GM12878 (cell line): ENCODE results near the gene ZNF385C. TPM values are rescaled to one million over a fixed set of nuclear protein-coding genes. Genes with fewer than 3 reads are reported as not detected.

ENCODE experiments used
- ATAC-seq: fragments of 200-7000 bp; cut with Tn5 transposase; 3 replicates; pipeline ENCODE4 v1.9.1; 2020; ENCODE audit warnings: mild to moderate bottlenecking, moderate library complexity
- BruUV-seq: library from RNA; stranded (reverse); fragments of 400-500 nt; replicated peaks from 2 replicates; lab custom pipeline; 2021; lab: Mats Ljungman, UMichigan
- CTCF ChIA-PET: fragments of 300-600 bp; sonication (Branson Sonifier 250); formaldehyde crosslinking; extraction: SDS; loops from one replicate; lab custom pipeline; 2021; ENCODE audit warnings: inconsistent platforms; lab: Yijun Ruan, JAX
- POLR2A ChIA-PET: fragments of 350-600 bp; formaldehyde crosslinking; extraction: SDS; loops from one replicate; lab custom pipeline; 2021; ENCODE audit warnings: inconsistent platforms; lab: Charles Lee
- RAD21 ChIA-PET: fragments of 300-600 bp; sonication (Branson Sonifier 250); formaldehyde crosslinking; loops from one replicate; lab custom pipeline; 2023; ENCODE audit warnings: antibody characterized with exemption; ENCODE audit not compliant: unreplicated experiment; lab: Charles Lee
- SMC1A ChIA-PET: fragments of 300-600 bp; sonication (Branson Sonifier 250); formaldehyde crosslinking; loops from one replicate; lab custom pipeline; 2023; ENCODE audit not compliant: unreplicated experiment, uncharacterized antibody; lab: Charles Lee
- DNase-seq: peaks from one replicate; pipeline ENCODE4 v3.0.0-alpha.2; 2011; ENCODE audit warnings: low read depth, low spot score
- FAIRE-seq: peaks from 3 replicates; lab custom pipeline; 2011; peaks lifted over from hg19 to GRCh38; lab: Jason Lieb, UNC
- H2AFZ ChIP-seq: 2 replicates; pipeline ENCODE4 v1.6.0; 2011; ENCODE audit warnings: low read depth, low read length, control low read depth; ENCODE audit not compliant: control insufficient read depth
- H3K27ac ChIP-seq: 2 replicates; pipeline ENCODE4 v1.5.1; 2011; ENCODE audit warnings: control low read depth; ENCODE audit not compliant: control insufficient read depth, insufficient read depth
- H3K27me3 ChIP-seq, 2 experiments: replicated peaks in 1 of 2; 2 replicates each; pipeline versions ENCODE4 v1.6.0 to v1.6.1; 2011; ENCODE audit warnings: low read length in 1 of 2; ENCODE audit not compliant: control insufficient read depth in 2 of 2, insufficient read depth in 2 of 2
- H3K36me3 ChIP-seq, 2 experiments: 2 replicates each; pipeline ENCODE4 v1.5.1; 2011; ENCODE audit warnings: low read length in 1 of 2; ENCODE audit not compliant: control insufficient read depth in 2 of 2, insufficient read depth in 2 of 2
- H3K4me1 ChIP-seq: 2 replicates; pipeline ENCODE4 v1.6.1; 2011; ENCODE audit warnings: mild to moderate bottlenecking, low read length, moderate library complexity, mixed read lengths; ENCODE audit not compliant: control insufficient read depth, insufficient read depth
- H3K4me2 ChIP-seq: 2 replicates; pipeline ENCODE4 v1.6.0; 2011; ENCODE audit warnings: control low read depth; ENCODE audit not compliant: control insufficient read depth, insufficient read depth
- H3K4me3 ChIP-seq: fragments of 200-600 bp; sonication (generic); 2 replicates; pipeline ENCODE4 v1.5.1; 2016
- H3K79me2 ChIP-seq: 2 replicates; pipeline ENCODE4 v1.6.0; 2011; ENCODE audit warnings: low read length; ENCODE audit not compliant: control insufficient read depth, insufficient read depth
- H3K9ac ChIP-seq: 2 replicates; pipeline ENCODE4 v1.8.0; 2011; ENCODE audit warnings: low read length, control low read depth, mixed read lengths; ENCODE audit not compliant: control insufficient read depth, insufficient read depth
- H3K9me3 ChIP-seq: replicated peaks from 3 replicates; pipeline ENCODE4 v1.5.1; 2011; ENCODE audit warnings: mild to moderate bottlenecking, low read length; ENCODE audit not compliant: control insufficient read depth, insufficient read depth
- H4K20me1 ChIP-seq: 2 replicates; pipeline ENCODE4 v1.6.0; 2011; ENCODE audit not compliant: control insufficient read depth, insufficient read depth
- CBX3 ChIP-seq: fragments of 200-600 bp; sonication (generic); IDR thresholded peaks from 2 replicates; pipeline ENCODE4 v1.6.1; 2016; ENCODE audit warnings: low read depth, borderline replicate concordance
- HSF1 ChIP-seq: fragments of 150-350 bp; IDR thresholded peaks from 2 replicates; pipeline ENCODE4 v1.6.1; 2014; ENCODE audit warnings: mild to moderate bottlenecking, low read depth, low read length
- NBN ChIP-seq: fragments of 450-650 bp; IDR thresholded peaks from 2 replicates; pipeline ENCODE4 v1.6.1; 2016
- NRF1 ChIP-seq: conservative IDR thresholded peaks from 2 replicates; pipeline ENCODE4 v1.6.1; 2011; ENCODE audit warnings: mild to moderate bottlenecking, low read depth, low read length, improper control_type of control experiment
- POLR2AphosphoS2 ChIP-seq: IDR thresholded peaks from 2 replicates; pipeline ENCODE4 v1.6.1; 2011; ENCODE audit warnings: low read depth, mild to moderate bottlenecking, low read length, improper control_type of control experiment, moderate library complexity
- RAD21 ChIP-seq: IDR thresholded peaks from 2 replicates; pipeline ENCODE4 v1.6.1; 2011; ENCODE audit warnings: mild to moderate bottlenecking, low read depth, low read length, moderate library complexity; ENCODE audit not compliant: insufficient read depth
- YBX1 ChIP-seq: fragments of 450-650 bp; IDR thresholded peaks from 2 replicates; pipeline ENCODE4 v1.6.1; 2016; ENCODE audit warnings: antibody characterized with exemption
- ZNF274 ChIP-seq: IDR thresholded peaks from one replicate; pipeline ENCODE4 v1.8.0; 2011; ENCODE audit not compliant: insufficient read length, insufficient read depth
- WGBS: methylation state at CpG from one replicate; pipeline ENCODE4 v1.1.6; 2016; ENCODE audit warnings: low lambda C conversion rate; ENCODE audit not compliant: insufficient replicate concordance, insufficient coverage; ENCODE audit errors: missing lambda C conversion rate; 5-methylcytosine and 5-hydroxymethylcytosine counted together
- in situ Hi-C: fragments of 300-500 bp; cut with MboI; formaldehyde crosslinking; loops from 9 replicates; pipeline ENCODE4 v1.14.3; 2018; ENCODE audit warnings: mixed read lengths
- intact Hi-C: fragments of 100-400 bp; cut with micrococcal nuclease; formaldehyde crosslinking; loops from one replicate; pipeline ENCODE4 v1.14.2; 2022; ENCODE audit not compliant: unreplicated experiment
- polyA plus RNA-seq, 11 experiments: library from polyadenylated mRNA; depleted of rRNA in 4 of 11; unstranded in 6 of 11; stranded (reverse) in 5 of 11; fragments of >200 nt; fragmentation: Nextera tagmentation in 4 of 11; fragmentation: Illumina TruSeq in 1 of 11; extraction: Ambion mirVana in 4 of 11; extraction: Trizol in 1 of 11; gene quantifications; 1 replicate in 1 of 11; 2 replicates in 10 of 11; pipeline versions ENCODE4 v1.2.1 to v1.2.3, GENCODE V29; 2011 to 2016; ENCODE audit warnings: inconsistent platforms in 2 of 11, missing spikeins in 2 of 11, low read depth in 1 of 11
- total RNA-seq, 4 experiments: library from RNA; depleted of rRNA in 3 of 4; stranded (reverse); fragments of >200 nt in 3 of 4; fragmentation: Illumina TruSeq in 1 of 4; extraction: Trizol in 1 of 4; gene quantifications; 2 replicates each; pipeline versions ENCODE4 v1.2.1 to v1.2.3, GENCODE V29; 2013 to 2021
- TF ChIP-seq, protein P1 (sequence below): fragments of 450-650 bp; conservative IDR thresholded peaks from 2 replicates; pipeline ENCODE4 v1.6.1; 2017; ENCODE audit warnings: mild to moderate bottlenecking, moderate library complexity
- TF ChIP-seq, protein P2 (sequence below): IDR thresholded peaks from 2 replicates; pipeline ENCODE4 v1.6.1; 2012; ENCODE audit warnings: mild to moderate bottlenecking, low read depth, low read length
- TF ChIP-seq, protein P3 (sequence below): fragments of 150-350 bp; IDR thresholded peaks from 2 replicates; pipeline ENCODE4 v1.6.1; 2016; ENCODE audit warnings: low read depth, low read length

Gene ZNF385C
- total and polyA plus RNA-seq, 10 of the 15 experiments (the other 5 are each of a cell fraction or from before 2014, with no cell fraction given) = 0.06 to 0.20 (median 0.07) TPM; not detected in 5

DNA sequence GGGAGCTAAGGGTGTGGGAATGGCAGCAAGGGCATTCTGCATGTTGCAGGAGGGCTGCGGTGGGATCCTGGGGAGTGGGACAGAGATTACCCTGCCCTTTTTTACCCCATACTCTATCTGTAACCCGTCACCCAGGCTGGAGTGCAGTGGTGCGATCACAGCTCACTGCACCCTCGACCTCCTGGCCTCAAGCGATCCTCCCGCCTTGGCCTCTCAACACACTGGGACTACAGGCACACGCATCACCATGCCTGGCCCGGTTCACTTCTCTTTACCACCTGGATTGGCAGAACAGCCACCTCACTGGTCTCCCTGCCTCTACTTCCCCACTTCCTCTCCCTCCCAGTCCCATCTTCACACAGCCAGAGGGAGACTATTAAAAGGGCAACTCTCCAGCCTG lies 9.5 kb downstream of the ZNF385C start (continued):
- TF ChIP-seq, protein P1, sequence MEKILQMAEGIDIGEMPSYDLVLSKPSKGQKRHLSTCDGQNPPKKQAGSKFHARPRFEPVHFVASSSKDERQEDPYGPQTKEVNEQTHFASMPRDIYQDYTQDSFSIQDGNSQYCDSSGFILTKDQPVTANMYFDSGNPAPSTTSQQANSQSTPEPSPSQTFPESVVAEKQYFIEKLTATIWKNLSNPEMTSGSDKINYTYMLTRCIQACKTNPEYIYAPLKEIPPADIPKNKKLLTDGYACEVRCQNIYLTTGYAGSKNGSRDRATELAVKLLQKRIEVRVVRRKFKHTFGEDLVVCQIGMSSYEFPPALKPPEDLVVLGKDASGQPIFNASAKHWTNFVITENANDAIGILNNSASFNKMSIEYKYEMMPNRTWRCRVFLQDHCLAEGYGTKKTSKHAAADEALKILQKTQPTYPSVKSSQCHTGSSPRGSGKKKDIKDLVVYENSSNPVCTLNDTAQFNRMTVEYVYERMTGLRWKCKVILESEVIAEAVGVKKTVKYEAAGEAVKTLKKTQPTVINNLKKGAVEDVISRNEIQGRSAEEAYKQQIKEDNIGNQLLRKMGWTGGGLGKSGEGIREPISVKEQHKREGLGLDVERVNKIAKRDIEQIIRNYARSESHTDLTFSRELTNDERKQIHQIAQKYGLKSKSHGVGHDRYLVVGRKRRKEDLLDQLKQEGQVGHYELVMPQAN = no peak
- TF ChIP-seq CBX3 (no peak), NBN (no peak), RAD21 (no peak)

DNA sequence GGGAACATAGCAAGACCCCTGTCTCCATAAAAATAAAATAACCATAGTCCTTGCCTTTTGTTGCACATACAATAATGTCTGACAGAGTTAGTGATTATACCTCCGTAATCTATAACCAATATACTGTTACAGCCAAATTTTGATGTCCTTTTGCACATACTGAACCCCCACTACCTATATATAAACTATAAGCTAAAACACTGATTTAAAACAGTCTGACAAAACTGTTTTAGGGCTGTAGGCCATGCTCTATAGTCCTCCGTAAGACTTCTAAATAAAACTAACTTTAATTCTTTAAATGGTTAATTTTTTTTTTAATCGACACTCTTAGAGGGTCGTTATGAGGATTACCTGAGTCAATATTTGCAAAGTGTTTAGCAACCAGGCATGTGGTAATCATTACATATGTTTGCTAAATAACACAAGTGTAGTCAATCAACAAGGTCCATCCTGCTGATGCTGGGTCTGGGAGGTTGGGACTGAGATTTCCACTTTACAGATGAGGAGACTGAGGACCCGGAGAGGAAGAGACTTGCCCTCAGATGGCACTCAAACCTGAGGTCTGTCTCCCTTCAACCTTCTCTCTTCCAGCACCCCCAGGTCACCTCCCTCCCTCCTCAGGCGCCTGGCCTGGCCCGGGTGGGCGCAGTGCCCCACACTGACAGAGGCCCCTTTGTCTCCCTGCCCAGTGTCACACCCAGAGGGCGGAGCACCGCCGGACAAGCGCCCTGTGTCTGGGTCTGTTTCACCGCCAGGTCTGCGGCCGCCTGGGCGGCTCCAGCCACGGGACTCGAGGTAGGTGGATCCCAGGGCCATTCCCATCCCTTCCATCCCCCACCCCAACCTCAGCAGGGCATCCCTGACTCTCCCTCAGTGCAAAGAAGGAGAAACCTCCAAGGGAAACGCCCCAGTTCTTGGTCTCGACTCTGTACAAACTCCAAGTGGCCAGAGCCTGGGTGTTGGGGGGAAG lies 10.3 kb downstream of the ZNF385C start:
- in situ Hi-C loops = no loop called here
- Histone ChIP-seq H3K36me3 (no peaks in the 10 kb centered on the region), H3K27ac (no peak overlapping the region), H3K9ac (no peak overlapping the region), H3K27me3 (no peaks in the 10 kb centered on the region; a peak in 2 of 4 replicates), H2AFZ (no peak overlapping the region), H3K4me3 (no peak overlapping the region), H3K4me2 (no peak overlapping the region), H3K4me1 (no peaks in the 10 kb centered on the region), H4K20me1 (no peaks in the 10 kb centered on the region), H3K9me3 (no peaks in the 10 kb centered on the region), H3K79me2 (no peaks in the 10 kb centered on the region)
- DNase-seq (no peak), ATAC-seq (no peak), FAIRE-seq (no peak)
- intact Hi-C loops = no loop called here
- ChIA-PET RAD21 (no interaction called here), POLR2A (no interaction called here), SMC1A (no interaction called here), CTCF (interaction anchor here (3.0 kb wide), 1 partner anchor 13 kb away, joined by 10 read pairs; no protein-coding TSS in a partner anchor)
- BruUV-seq = no TSS peak
- 50% methylated on average over 20 of the region's 20 CpGs for WGBS
- TF ChIP-seq NRF1 = no peak
- TF ChIP-seq, protein P2, sequence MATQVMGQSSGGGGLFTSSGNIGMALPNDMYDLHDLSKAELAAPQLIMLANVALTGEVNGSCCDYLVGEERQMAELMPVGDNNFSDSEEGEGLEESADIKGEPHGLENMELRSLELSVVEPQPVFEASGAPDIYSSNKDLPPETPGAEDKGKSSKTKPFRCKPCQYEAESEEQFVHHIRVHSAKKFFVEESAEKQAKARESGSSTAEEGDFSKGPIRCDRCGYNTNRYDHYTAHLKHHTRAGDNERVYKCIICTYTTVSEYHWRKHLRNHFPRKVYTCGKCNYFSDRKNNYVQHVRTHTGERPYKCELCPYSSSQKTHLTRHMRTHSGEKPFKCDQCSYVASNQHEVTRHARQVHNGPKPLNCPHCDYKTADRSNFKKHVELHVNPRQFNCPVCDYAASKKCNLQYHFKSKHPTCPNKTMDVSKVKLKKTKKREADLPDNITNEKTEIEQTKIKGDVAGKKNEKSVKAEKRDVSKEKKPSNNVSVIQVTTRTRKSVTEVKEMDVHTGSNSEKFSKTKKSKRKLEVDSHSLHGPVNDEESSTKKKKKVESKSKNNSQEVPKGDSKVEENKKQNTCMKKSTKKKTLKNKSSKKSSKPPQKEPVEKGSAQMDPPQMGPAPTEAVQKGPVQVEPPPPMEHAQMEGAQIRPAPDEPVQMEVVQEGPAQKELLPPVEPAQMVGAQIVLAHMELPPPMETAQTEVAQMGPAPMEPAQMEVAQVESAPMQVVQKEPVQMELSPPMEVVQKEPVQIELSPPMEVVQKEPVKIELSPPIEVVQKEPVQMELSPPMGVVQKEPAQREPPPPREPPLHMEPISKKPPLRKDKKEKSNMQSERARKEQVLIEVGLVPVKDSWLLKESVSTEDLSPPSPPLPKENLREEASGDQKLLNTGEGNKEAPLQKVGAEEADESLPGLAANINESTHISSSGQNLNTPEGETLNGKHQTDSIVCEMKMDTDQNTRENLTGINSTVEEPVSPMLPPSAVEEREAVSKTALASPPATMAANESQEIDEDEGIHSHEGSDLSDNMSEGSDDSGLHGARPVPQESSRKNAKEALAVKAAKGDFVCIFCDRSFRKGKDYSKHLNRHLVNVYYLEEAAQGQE = no peak
- TF ChIP-seq POLR2AphosphoS2 = no peak
- TF ChIP-seq ZNF274 = no peak
- TF ChIP-seq HSF1 = no peak
- TF ChIP-seq, protein P3, sequence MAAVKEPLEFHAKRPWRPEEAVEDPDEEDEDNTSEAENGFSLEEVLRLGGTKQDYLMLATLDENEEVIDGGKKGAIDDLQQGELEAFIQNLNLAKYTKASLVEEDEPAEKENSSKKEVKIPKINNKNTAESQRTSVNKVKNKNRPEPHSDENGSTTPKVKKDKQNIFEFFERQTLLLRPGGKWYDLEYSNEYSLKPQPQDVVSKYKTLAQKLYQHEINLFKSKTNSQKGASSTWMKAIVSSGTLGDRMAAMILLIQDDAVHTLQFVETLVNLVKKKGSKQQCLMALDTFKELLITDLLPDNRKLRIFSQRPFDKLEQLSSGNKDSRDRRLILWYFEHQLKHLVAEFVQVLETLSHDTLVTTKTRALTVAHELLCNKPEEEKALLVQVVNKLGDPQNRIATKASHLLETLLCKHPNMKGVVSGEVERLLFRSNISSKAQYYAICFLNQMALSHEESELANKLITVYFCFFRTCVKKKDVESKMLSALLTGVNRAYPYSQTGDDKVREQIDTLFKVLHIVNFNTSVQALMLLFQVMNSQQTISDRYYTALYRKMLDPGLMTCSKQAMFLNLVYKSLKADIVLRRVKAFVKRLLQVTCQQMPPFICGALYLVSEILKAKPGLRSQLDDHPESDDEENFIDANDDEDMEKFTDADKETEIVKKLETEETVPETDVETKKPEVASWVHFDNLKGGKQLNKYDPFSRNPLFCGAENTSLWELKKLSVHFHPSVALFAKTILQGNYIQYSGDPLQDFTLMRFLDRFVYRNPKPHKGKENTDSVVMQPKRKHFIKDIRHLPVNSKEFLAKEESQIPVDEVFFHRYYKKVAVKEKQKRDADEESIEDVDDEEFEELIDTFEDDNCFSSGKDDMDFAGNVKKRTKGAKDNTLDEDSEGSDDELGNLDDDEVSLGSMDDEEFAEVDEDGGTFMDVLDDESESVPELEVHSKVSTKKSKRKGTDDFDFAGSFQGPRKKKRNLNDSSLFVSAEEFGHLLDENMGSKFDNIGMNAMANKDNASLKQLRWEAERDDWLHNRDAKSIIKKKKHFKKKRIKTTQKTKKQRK = no peak
- TF ChIP-seq YBX1 = no peak
